ENCODE data around the gene CACNG7. TPM values are rescaled to one million over a fixed set of nuclear protein-coding genes. Genes with fewer than 3 reads are reported as not detected.

The CACNG7 gene
- total RNA-seq, 2 donors from 2014 or later = not detected

- Histone ChIP-seq H3K27ac (no peak overlapping the region), H3K36me3 (no peaks in the 10 kb centered on the region), H3K27me3 (peaks cover 20 to 45% of the 10 kb centered on the region in 2 donors), H3K4me3 (no peak overlapping the region), H3K4me1 (peaks cover 0 to 31% of the 10 kb centered on the region in 2 donors), H3K9me3 (no peaks in the 10 kb centered on the region)
- TF ChIP-seq CTCF (IDR thresholded peaks at IDR 0.05) = no peak
- DNase-seq (ENCODE audit: low spot score) = no peak
Observed at GRCh38 chr19:53909471-53910169, 542 bp downstream of the CACNG7 start.

GRCh38 chr19:53910170-53910518, 1.1 kb downstream of the CACNG7 start:
- Histone ChIP-seq H3K27me3 (peaks cover 20 to 45% of the 10 kb centered on the region in 2 donors), H3K36me3 (no peaks in the 10 kb centered on the region), H3K9me3 (no peaks in the 10 kb centered on the region), H3K27ac (no peak overlapping the region), H3K4me3 (no peak overlapping the region), H3K4me1 (peaks cover 0 to 31% of the 10 kb centered on the region in 2 donors)
- no peak for DNase-seq (ENCODE audit: low spot score)
- TF ChIP-seq CTCF (IDR thresholded peaks at IDR 0.05) = no peak

GRCh38 chr19:53912653-53913052, 3.6 kb downstream of the CACNG7 start:
- no peak overlapping the region for H3K4me3 ChIP-seq
- H3K9me3 ChIP-seq = no peaks in the 10 kb centered on the region
- no peak for TF ChIP-seq CTCF (IDR thresholded peaks at IDR 0.05)
- H3K36me3 ChIP-seq = no peaks in the 10 kb centered on the region
- peaks cover 0 to 18% of the 10 kb centered on the region in 2 donors for H3K4me1 ChIP-seq
- no peak for DNase-seq (ENCODE audit: low spot score)
- H3K27ac ChIP-seq = no peak overlapping the region
- peaks cover 17 to 32% of the 10 kb centered on the region in 2 donors for H3K27me3 ChIP-seq

- H3K27me3 ChIP-seq = peaks cover 0 to 12% of the 10 kb centered on the region in 2 donors
- TF ChIP-seq CTCF (IDR thresholded peaks at IDR 0.05) = no peak
- H3K4me1 ChIP-seq = no peaks in the 10 kb centered on the region
- DNase-seq (ENCODE audit: low spot score) = no peak
- H3K4me3 ChIP-seq = no peak overlapping the region
- no peak overlapping the region for H3K27ac ChIP-seq
- no peaks in the 10 kb centered on the region for H3K9me3 ChIP-seq
- H3K36me3 ChIP-seq = no peaks in the 10 kb centered on the region
Observed at GRCh38 chr19:53915000-53915399, 5.9 kb downstream of the CACNG7 start.

- H3K27ac ChIP-seq = no peak overlapping the region
- no peaks in the 10 kb centered on the region for H3K4me1 ChIP-seq
- no peak overlapping the region for H3K4me3 ChIP-seq
- H3K27me3 ChIP-seq = peaks cover 0 to 3% of the 10 kb centered on the region in 2 donors
- TF ChIP-seq CTCF (IDR thresholded peaks at IDR 0.05) = no peak
- H3K9me3 ChIP-seq = no peaks in the 10 kb centered on the region
- H3K36me3 ChIP-seq = no peaks in the 10 kb centered on the region
- DNase-seq (ENCODE audit: low spot score) = no peak
Observed at GRCh38 chr19:53916004-53916403, 6.9 kb downstream of the CACNG7 start.

GRCh38 chr19:53917356-53917755, 8.3 kb downstream of the CACNG7 start:
- no peaks in the 10 kb centered on the region for H3K9me3 ChIP-seq
- no peak overlapping the region for H3K27ac ChIP-seq
- no peak for TF ChIP-seq CTCF (IDR thresholded peaks at IDR 0.05)
- H3K4me1 ChIP-seq = no peaks in the 10 kb centered on the region
- no peak overlapping the region for H3K4me3 ChIP-seq
- DNase-seq (ENCODE audit: low spot score) = no peak
- no peaks in the 10 kb centered on the region for H3K27me3 ChIP-seq
- no peaks in the 10 kb centered on the region for H3K36me3 ChIP-seq
